ENCODE measurements around the gene PCK2. TPM values are rescaled to one million over a fixed set of nuclear protein-coding genes. Genes with fewer than 3 reads are reported as not detected.

PCK2 gene
- total and polyA plus RNA-seq, 2 of the 13 experiments (the other 11 are each of a cell fraction or from before 2014, with no cell fraction given), result 129 to 272 TPM

DNA sequence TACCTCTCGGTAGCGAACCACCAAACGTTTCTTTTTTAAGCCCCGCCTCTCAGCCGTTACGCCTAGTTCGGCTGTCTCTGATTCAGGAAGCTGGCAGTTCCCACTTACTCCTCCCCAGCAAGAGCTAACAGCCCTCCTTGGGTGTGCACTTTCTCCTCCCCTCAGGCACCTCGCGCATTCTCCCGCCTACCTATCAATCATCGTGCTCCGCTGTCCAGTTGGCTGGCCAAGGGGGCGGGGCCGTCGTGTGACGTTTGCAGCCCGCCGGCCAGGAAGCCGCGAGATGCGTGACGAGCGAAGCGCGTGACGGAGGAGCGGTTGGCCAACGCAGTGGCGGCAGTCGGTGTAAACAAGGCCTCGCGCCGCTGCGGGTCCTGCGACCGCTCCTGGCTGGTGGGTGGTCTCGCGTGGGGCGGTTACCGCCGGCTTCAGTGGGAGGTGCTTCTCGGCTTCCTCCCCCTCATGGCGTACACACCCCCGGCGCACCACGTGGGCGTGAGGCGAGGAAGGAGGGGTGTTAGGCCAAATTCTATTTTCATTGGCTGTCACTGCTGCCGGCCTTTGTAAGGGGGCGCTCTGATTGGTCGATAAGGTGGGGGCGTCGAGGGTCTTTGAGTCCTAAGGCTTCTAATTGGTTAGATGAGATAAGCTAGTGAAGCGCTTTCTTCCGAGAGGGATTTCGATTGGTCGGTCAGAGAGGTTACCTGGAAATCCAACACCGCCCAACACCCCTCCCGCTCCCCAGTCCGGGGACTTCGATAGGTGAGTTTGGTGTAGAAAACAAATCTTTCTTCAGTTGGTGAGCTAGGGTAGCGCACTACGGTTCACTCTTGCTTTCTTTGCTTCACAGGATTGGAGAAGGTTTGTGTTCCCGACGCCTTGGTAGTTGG is 20.7 kb downstream of the PCK2 start, which contains the start of the genes DCAF11 and NRL (continued):
- TF ChIP-seq BRD4 (CRISPR knock-in tag; IDR thresholded peaks at IDR 0.05) (peak; percentile 99), ZNF468 (CRISPR knock-in tag; IDR thresholded peaks at IDR 0.05) (no peak), NCOA2 (CRISPR knock-in tag; IDR thresholded peaks at IDR 0.05) (peak; percentile 77; the same call in 1 of the 2 replicates), GABPB1 (CRISPR knock-in tag; IDR thresholded peaks at IDR 0.05) (peak; percentile 93), JUN (CRISPR knock-in tag; IDR thresholded peaks at IDR 0.05) (peak; percentile 94), NR3C1 (CRISPR knock-in tag; IDR thresholded peaks at IDR 0.05) (no peak), ZKSCAN5 (CRISPR knock-in tag; IDR thresholded peaks at IDR 0.05) (peak; percentile 83; the same call in 1 of the 2 replicates), PHF8 (CRISPR knock-in tag; IDR thresholded peaks at IDR 0.05) (peak; percentile 89), POLR2AphosphoS2 (IDR thresholded peaks at IDR 0.05; ENCODE audit: low read depth, low read length) (peak; percentile 87; the same call in 1 of the 2 replicates), MXD4 (CRISPR knock-in tag; IDR thresholded peaks at IDR 0.05) (peak; percentile 99), MYC (CRISPR knock-in tag; IDR thresholded peaks at IDR 0.05; ENCODE audit: borderline replicate concordance) (peak; percentile 100), SNRNP70 (IDR thresholded peaks at IDR 0.05; ENCODE audit: low read depth, low read length) (no peak), CENPT (CRISPR knock-in tag; IDR thresholded peaks at IDR 0.05; ENCODE audit: low read depth) (peak; percentile 91; the same call in 1 of the 2 replicates), EEA1 (CRISPR knock-in tag; IDR thresholded peaks at IDR 0.05; ENCODE audit: borderline replicate concordance) (peak; percentile 99), ZNF761 (CRISPR knock-in tag; conservative IDR thresholded peaks at IDR 0.05) (no peak; the same call in 1 of the 2 replicates), MYNN (CRISPR knock-in tag; IDR thresholded peaks at IDR 0.05; ENCODE audit: low read depth) (peak; percentile 94)
- TF ChIP-seq, protein P1, sequence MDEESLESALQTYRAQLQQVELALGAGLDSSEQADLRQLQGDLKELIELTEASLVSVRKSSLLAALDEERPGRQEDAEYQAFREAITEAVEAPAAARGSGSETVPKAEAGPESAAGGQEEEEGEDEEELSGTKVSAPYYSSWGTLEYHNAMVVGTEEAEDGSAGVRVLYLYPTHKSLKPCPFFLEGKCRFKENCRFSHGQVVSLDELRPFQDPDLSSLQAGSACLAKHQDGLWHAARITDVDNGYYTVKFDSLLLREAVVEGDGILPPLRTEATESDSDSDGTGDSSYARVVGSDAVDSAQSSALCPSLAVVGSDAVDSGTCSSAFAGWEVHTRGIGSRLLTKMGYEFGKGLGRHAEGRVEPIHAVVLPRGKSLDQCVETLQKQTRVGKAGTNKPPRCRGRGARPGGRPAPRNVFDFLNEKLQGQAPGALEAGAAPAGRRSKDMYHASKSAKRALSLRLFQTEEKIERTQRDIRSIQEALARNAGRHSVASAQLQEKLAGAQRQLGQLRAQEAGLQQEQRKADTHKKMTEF (CRISPR knock-in tag; IDR thresholded peaks at IDR 0.05), result peak; percentile 99
- TF ChIP-seq, protein P2, sequence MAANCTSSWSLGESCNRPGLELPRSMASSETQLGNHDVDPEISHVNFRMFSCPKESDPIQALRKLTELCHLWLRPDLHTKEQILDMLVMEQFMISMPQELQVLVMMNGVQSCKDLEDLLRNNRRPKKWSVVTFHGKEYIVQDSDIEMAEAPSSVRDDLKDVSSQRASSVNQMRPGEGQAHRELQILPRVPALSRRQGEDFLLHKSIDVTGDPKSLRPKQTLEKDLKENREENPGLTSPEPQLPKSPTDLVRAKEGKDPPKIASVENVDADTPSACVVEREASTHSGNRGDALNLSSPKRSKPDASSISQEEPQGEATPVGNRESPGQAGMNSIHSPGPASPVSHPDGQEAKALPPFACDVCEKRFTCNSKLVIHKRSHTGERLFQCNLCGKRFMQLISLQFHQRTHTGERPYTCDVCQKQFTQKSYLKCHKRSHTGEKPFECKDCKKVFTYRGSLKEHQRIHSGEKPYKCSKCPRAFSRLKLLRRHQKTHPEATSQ (CRISPR knock-in tag; IDR thresholded peaks at IDR 0.05; ENCODE audit: borderline replicate concordance), result peak; percentile 81; the same call in 1 of the 2 replicates
- TF ChIP-seq, protein P3, sequence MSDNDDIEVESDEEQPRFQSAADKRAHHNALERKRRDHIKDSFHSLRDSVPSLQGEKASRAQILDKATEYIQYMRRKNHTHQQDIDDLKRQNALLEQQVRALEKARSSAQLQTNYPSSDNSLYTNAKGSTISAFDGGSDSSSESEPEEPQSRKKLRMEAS (IDR thresholded peaks at IDR 0.05), result no peak
- TF ChIP-seq, protein P4, sequence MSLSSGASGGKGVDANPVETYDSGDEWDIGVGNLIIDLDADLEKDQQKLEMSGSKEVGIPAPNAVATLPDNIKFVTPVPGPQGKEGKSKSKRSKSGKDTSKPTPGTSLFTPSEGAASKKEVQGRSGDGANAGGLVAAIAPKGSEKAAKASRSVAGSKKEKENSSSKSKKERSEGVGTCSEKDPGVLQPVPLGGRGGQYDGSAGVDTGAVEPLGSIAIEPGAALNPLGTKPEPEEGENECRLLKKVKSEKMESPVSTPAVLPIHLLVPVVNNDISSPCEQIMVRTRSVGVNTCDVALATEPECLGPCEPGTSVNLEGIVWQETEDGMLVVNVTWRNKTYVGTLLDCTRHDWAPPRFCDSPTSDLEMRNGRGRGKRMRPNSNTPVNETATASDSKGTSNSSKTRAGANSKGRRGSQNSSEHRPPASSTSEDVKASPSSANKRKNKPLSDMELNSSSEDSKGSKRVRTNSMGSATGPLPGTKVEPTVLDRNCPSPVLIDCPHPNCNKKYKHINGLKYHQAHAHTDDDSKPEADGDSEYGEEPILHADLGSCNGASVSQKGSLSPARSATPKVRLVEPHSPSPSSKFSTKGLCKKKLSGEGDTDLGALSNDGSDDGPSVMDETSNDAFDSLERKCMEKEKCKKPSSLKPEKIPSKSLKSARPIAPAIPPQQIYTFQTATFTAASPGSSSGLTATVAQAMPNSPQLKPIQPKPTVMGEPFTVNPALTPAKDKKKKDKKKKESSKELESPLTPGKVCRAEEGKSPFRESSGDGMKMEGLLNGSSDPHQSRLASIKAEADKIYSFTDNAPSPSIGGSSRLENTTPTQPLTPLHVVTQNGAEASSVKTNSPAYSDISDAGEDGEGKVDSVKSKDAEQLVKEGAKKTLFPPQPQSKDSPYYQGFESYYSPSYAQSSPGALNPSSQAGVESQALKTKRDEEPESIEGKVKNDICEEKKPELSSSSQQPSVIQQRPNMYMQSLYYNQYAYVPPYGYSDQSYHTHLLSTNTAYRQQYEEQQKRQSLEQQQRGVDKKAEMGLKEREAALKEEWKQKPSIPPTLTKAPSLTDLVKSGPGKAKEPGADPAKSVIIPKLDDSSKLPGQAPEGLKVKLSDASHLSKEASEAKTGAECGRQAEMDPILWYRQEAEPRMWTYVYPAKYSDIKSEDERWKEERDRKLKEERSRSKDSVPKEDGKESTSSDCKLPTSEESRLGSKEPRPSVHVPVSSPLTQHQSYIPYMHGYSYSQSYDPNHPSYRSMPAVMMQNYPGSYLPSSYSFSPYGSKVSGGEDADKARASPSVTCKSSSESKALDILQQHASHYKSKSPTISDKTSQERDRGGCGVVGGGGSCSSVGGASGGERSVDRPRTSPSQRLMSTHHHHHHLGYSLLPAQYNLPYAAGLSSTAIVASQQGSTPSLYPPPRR (CRISPR knock-in tag; IDR thresholded peaks at IDR 0.05; ENCODE audit: borderline replicate concordance), result peak; percentile 83
- TF ChIP-seq, protein P5, sequence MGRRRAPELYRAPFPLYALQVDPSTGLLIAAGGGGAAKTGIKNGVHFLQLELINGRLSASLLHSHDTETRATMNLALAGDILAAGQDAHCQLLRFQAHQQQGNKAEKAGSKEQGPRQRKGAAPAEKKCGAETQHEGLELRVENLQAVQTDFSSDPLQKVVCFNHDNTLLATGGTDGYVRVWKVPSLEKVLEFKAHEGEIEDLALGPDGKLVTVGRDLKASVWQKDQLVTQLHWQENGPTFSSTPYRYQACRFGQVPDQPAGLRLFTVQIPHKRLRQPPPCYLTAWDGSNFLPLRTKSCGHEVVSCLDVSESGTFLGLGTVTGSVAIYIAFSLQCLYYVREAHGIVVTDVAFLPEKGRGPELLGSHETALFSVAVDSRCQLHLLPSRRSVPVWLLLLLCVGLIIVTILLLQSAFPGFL (CRISPR knock-in tag; IDR thresholded peaks at IDR 0.05), result no peak
